CD4-positive, alpha-beta T cell treated with Interleukin-6 at 100 ng/mL for 8 hours (primary cell): ENCODE results near the gene SCAF1.
A peak's percentile ranks its signal among the peaks of the same experiment; 100 is the strongest.
"Not testable (repeated sequence)": the region's sequence is repeated elsewhere in the genome, so short reads cannot be mapped to it uniquely, and the experiment has no call there.

Experiments
- DNase-seq: peaks from one replicate; pipeline ENCODE4 v3.0.0-alpha.2; 2020; ENCODE audit warnings: mixed read lengths, low spot score

The SCAF1 gene

DNA sequence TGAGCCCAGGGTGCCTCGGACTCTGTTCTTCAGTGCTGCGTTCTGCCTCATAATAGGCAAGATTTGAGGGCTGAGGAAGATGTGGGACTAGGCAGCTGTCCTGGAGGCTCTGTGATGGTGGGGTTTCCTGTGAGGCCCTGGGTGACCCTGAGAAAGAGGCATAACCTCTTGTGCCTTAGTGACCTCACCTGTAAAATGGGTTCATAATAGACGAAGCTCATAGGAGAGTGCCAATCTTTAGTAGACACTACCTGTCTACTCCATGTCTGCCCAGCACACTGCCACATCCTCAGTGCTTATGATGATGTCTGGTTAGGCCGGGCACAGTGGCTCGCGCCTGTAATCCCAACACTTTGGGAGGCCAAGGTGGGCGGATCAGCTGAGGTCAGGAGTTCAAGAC, 25.5 kb upstream of the SCAF1 start:
- no peak for DNase-seq

DNA sequence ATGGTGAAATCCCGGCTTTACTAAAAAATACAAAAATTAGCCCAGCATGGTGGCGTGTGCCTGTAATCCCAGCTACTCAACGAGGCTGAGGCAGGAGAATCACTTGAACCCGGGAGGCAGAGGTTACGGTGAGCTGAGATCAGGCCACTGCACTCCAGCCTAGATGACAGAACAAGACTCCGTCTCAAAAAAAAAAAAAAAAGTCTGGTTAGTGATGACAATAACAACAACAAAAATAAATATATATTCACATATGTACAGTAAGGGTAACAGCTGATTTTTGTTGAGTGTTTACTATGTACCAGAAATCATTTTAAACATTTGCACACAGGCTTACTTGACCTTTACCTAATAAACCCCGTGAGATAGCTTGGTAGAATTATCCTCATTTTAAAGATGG, 25.1 kb upstream of the SCAF1 start:
- DNase-seq, result no peak

DNA sequence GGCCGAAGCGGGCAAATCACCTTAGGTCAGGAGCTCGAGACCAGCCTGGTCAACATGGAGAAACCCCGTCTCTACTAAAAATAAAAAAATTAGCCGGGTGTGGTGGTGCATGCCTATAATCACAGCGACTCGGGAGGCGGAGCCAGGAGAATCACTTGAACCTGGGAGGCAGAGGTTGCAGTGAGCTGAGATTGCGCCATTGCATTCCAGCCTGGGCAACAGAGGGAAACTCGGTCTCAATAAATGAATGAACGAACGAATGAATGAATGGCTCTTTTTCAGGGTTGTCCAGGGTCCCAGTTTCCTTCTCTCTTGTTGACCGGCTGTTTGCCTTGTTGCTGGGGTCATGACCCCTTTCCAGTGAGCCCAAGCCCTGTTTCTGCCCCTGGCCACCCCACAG, 24.1 kb upstream of the SCAF1 start:
- DNase-seq, result not testable (repeated sequence)

DNA sequence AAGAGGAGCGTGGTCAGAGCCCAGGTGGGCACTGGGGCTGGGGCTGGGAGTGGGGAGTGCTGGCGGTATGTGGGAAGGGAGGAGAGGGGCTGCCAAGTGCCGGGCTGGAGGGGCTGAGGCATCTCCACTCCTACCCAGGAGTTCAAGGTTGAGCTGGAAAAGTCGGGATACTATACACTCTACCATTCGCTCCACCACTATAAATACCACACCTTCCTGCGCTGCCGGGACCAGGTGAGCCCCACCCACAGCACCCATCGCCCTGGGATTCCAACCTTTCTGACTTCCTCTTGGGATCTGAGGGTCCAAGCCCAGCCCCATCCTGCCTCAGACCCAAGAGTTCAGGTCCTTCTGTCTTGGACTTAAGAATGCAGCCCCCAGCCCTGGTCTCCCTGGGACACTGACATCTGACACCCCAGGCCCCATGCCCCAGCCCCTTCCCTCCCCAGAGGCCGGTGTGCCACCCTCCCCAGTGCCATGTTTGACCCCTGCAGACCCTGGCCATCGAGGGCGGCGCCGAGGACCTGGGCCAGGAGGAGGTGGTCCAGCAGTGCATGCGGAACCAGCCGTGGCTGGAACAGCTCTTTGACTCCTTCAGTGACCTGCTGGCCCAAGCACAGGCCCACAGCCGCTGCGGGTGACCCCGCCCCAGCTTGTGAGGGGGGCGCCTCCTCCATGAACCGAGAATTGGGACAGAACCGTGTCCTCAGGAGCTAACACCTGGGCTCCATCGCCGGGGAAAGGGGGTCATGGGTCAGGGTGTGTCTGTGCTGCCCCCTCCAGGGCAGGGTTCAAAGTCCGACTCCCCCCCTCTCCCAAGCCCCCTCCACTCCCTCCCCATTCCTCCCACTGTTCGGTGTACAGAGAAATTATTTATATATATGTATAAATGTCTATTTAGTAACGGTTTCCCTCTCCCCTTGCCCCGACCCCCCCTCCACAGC, 16.8 kb upstream of the SCAF1 start:
- no peak for DNase-seq

DNA sequence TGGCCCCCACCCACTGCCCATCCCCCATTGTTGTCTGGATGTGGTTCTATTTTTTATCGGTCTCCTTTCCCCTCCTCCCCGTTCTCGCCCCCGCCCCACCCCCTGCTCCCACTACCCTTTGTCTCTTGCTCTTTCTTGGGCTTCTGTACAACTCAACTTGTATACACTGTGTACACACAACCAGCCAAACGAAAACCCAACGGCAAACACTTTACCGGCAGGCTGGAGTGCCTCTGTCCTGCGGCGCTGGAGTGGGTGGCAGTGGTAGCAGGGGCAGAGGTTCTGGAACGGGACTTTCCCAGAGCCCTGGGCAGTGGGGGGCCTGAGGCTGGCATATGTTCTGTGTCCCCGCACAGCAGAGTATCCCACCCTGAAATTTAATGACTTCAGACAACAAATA, 15.8 kb upstream of the SCAF1 start:
- no peak for DNase-seq

DNA sequence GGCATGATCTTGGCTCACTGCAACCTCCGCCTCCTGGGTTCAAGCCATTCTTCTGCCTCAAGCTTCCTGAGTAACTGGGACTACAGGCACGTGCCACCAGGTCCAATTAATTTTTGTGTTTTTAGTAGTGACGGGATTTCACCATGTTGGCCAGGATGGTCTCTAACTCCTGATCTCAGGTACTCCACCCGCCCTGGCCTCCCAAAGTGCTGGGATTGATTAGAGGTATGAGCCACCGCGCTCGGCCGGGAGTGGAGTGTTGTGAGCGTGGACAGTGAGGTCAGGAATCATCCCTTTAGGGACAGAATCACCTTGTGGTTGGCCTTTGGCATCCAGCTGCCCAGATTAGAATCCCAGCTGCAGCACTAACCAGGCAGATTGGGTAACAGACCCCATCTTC, 12.3 kb upstream of the SCAF1 start:
- no peak for DNase-seq

DNA sequence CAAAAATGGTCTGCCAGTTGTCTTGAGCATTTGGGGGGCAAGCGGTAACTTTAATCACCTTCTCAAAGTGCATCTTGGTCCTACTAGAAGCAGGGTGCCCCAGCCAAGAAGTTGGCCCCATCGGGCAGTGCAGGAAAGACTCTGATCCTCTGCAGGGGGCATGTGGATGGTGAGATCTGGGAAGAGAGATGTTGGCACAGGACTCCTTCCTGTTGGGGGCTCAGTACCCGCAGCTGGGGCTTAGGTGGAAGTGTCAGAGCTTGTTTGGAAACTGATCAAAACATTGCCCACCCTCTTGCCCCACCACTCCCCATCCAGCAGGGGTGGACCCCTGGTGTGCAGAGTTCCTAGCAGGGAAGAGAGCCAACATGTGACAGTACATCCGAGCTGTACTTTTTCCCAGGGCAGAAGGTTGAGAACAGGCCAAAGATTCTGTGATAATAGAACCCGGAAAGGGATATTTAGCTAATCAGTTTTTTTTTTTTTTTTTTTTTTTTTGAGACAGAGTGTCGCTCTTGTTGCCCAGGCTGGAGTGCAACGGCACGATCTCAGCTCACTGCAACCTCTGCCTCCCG, 10.9 kb upstream of the SCAF1 start:
- DNase-seq, result no peak

DNA sequence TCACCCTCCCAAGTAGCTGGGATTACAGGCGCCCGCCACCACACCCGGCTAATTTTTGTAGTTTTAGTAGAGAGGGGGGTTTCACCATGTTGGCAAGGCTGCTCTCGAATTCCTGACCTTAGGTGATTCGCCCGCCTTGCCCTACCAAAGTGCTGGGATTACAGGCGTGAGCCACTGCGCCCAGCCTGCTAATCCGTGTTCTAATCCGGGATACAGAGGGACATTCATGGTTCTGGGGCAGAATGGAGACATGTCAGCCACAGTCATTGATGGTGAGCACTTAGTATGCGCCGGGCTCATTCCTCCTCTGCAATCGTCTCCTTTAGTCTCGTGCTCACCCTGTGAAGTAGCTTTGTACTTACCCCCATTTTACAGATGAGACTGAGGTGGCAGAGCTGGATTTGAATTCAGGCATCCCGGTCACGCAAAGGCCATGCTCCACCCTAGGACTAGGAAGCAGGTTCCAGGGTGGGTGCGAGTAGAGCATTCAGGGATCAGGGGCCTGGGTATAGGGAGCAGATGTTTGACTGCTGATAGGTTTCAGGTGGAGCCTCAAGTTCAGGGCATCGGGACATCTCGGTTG, 10.3 kb upstream of the SCAF1 start:
- DNase-seq, result no peak

DNA sequence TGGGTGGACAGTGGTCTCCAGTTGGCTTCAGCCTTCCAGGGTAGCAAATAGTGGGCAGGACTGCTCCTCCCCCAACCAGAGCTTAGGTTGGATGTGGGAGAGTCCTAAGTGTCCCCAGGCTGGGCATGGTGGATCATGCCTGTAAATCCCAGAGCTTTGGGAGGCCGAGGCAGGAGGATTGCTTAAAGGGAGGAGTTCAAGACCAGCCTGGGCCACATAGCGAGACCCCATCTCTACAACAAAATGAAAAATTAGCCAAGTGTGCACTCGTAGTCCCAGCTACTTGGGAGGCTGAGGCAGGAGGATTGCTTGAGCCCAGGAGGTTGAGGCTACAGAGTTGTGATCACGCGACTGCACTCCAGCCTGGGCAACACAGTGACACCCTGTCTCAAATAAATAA, 9.4 kb upstream of the SCAF1 start:
- DNase-seq, result no peak

- not testable (repeated sequence) for DNase-seq
Measured at GRCh38 chr19:49633273-49633672, 8.7 kb upstream of the SCAF1 start.

DNA sequence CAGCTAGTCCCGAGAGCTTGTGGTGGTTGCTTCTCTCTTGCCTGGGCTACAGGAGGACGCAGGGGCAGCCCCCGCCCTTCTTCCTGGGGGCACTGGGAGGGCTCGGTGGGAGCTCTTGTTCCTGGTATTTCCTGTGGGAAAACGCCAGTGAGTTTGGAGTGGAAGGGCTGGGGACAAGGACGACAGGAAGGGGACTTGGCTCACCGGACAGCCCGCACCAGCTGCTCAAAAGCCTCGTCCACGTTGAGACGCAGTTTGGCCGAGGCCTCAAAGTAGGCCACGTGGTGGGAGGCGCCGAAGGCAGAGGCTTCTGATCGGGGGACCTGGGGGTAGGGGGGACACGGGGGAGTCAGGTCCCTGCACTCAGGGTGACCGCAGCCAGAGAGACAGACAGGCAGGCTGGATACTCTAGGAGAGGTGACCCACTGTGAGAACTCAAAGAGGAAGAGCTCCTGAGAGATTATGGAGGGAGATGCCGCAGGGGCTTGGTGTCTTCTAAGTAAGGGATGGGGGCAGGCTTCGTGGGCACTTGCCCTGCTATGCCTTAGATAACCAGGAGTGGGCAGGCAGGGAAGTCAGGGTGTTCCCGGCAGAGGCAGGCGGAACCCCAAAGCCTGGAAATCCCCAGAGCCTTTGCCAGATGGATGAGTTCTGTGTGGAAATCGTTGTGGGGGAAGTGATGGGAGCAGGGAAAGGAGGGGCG, 6.3 kb upstream of the SCAF1 start:
- no peak for DNase-seq

GRCh38 chr19:49636233-49636932, 5.6 kb upstream of the SCAF1 start:
- DNase-seq, result no peak

DNA sequence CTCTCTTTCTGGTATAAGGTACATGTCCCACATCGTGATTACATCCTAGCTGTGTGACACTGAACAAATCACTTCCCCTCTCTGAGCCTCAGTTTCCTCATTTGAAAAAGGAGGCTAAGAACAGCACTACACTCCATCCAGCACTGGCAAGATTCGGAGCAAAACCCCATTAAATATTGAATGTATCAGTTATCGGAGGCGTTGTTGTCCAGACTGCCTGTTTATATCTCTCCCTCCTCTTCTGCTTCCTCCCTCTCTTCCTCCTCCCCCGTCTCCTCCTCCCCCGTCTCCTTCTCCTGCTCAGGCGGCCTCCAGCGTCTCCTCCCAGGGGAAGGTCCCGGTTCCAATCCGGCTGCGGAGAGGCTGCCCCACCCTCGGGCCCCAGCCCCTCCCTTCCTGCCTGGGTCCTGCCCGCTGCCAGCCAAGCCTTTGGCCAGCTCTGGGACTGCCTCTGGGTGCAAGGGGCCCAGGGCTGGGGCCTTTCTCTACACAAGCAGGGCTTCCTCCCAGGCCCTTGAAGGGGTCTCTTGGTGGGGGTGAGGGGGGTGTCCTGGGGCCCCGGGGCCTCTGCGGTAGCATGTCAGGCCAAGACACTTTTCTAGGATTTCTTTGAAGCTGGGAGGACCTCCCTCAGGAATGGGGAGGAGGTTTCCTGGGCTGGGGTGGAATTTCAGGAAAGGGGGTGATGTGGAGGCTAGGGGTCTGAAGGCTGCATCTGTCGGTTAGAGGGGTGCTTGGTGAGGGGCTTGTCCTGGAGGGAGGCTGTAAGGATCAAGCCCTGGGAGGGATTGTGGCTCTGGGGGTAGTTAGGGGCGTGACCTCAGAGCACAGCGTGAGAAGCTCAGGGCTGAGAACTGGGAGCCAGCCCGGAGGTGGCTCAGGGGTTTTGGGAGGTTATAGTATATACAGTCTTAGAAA, 3.9 kb upstream of the SCAF1 start:
- DNase-seq, result no peak

GRCh38 chr19:49639401-49640112, 2.5 kb upstream of the SCAF1 start:
- no peak for DNase-seq

- peak; percentile 100 for DNase-seq
Measured at GRCh38 chr19:49640113-49640898, 1.7 kb upstream of the SCAF1 start, which contains the start of gene RRAS. Gene RRAS, minus strand, starts transcription at chr19:49640143. Its CDS starts 45 bp downstream, at chr19:49640098.

- DNase-seq, result no peak
Measured at GRCh38 chr19:49642492-49643035, 555 bp downstream of the SCAF1 start.

- DNase-seq, result no peak
Measured at GRCh38 chr19:49643466-49643865, 1.5 kb downstream of the SCAF1 start.

DNA sequence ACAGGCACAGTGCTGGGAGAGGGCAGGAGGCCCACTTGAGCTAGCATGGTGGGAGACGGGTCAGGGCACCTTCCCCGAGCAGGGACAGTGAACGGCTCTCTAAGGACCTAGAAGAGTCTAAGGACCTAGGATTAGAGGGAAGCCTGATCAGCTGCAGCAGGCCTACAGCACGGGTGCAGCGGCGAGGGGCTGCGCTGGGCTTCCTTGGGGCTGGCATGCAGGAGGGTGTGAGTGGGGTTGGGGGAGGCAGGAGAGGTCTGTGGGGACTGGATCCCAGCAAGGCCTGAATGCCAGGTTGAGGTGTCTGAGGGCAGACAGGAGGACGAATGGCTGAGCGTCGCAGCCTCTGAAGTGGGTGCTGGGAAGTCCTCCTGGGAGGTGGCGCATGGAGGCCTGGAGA, 3.6 kb downstream of the SCAF1 start:
- no peak for DNase-seq

DNA sequence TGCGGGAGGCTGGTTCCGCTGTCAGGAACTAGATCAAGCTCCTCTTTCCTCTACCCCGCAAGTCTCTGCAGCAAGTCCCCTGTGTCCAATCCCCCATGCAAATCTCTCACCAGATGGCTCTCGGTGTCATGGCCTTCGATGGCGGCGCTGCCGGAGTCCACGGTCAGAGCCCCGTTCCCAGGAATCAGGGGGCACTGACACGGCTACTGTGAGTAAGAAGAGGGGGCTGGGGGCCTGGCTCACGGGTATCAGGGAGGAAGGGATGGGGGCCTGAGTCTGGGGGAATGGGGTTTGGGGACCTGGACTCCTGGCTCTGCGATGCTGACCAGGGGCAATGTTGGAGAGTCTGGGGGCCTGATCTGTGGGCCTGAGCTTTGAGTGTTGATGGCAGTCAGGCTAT, 4.0 kb downstream of the SCAF1 start:
- no peak for DNase-seq
